ENCODE results near the gene CD99L2.

Gene CD99L2

GRCh38 chrX:150777328-150777992 is 121.0 kb downstream of the CD99L2 start:
- DNase-seq = no peak

DNA sequence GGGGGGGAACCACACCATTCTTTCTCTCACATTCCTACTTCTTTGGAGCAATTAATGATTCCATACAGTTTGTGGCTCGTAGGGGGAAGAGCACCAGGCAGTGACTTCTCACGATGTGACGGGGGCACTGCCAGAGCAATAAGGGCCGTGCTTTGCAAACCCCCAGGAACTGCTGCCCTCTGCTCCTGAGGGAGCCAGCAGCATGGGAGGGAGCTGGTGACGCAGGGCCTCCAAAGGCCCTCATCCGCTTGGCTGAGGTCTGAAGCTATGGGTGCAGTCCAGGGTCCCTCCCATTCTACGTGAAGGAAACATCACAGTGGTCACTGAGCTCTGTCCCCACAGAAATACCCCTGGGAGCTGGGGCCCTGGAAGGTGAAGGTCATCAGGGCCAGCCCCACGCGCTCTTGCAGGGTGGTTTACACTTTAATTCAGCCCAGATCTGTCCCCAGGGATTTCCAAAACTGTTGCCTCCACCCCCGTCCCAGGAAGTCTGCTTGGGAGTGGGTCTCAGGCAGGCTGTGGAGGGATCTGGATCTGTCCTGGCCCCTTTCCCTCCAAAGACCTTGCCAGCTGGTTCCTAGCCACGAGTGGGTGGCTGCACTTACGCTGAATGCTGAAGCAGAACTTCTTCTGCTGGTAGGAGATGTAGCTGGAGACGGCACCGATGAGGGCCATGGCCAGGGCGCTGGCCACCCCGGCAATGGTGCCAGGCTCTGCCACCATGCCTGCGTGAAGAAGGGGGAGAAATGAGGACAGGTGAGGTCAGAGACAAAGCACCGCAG is 122.7 kb downstream of the CD99L2 start:
- DNase-seq = no peak

- DNase-seq = no peak
Measured at GRCh38 chrX:150774798-150775568, 123.5 kb downstream of the CD99L2 start.

GRCh38 chrX:150773634-150774033 is 124.8 kb downstream of the CD99L2 start:
- no peak for DNase-seq

- DNase-seq = no peak
Measured at GRCh38 chrX:150773117-150773516, 125.4 kb downstream of the CD99L2 start.

DNA sequence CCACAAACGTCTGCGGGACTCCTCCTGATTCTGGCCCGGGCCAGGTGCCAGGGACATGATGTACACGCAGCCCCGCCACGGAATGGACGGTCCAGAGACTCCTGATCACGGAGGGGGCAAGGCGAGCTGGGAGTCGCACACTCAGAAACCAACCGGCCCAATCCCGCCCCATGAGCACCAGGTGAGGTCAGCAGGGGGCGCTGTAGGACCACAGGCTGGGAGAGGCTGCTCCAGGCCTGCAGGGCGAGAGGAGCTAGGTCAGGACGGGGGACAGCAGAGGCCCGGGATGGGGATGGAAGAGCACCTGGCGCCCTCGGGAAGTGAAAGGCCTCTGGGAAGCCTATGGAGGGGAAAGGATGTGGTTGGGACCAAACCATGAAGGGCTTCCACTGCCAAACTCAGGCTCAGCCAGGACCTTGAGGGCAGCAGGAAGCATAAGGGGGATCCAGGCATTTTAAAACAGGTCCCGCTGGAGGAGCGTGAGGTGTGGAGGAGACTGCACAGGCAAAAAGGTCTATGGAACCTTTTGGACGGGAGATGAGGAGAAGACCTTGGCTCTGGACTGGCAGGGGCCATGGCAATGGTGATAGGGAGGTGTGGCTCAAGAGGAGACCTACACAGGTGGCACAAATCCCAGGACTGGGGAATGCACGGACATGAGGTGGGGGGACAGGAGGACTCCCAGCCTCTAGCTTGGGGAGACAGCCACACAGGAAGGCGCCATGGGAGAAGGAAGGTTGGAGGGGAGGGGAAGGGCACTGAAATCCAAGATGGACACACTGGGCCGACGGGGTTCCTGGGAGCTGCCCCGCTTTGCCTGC is 126.1 kb downstream of the CD99L2 start:
- DNase-seq = peak; percentile 80

DNA sequence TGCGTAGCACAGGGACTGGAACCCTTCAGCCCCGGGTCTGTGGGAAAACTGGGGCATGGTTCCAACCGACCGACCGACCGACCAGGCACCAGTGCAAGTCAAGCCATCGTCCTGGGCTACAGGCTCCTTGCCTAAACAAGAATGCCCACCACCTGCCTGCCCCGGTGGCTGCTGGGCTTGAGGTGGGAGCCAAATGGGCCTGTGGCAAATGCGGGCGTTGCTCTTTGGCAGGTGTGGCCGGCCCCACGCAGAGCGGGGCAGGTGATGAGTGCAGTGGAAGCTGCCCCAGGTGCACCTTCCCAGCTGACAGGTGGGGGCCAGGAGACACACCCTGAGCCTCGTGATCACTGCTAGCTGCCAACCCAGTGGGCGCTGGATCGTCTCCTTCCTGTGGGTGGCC is 127.4 kb downstream of the CD99L2 start:
- no peak for DNase-seq

DNA sequence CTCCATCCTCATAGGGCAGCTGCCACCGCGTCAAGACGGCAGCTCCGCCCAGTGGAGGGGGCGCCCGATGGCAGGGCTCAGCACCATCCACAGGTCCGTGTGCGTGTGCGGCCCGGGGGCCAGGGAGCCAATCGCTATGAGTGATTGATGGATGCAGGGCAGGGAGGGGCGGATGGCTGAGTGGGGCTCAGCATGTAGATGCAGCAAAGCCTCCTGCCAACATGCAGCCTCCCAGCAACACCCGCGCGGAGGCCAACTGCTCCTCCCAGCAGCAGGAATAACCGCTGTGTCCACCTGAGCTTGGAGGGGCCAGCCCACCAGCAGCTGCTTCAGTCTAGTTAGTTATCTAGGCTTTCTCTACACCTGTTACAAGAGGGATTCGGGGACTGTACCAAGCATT is 127.8 kb downstream of the CD99L2 start:
- DNase-seq = no peak

GRCh38 chrX:150769408-150769807 is 129.1 kb downstream of the CD99L2 start:
- no peak for DNase-seq

GRCh38 chrX:150768580-150769190 is 129.8 kb downstream of the CD99L2 start:
- no peak for DNase-seq

- no peak for DNase-seq
Measured at GRCh38 chrX:150768132-150768485, 130.4 kb downstream of the CD99L2 start.

GRCh38 chrX:150767475-150768131 is 130.9 kb downstream of the CD99L2 start:
- DNase-seq = peak; percentile 15

DNA sequence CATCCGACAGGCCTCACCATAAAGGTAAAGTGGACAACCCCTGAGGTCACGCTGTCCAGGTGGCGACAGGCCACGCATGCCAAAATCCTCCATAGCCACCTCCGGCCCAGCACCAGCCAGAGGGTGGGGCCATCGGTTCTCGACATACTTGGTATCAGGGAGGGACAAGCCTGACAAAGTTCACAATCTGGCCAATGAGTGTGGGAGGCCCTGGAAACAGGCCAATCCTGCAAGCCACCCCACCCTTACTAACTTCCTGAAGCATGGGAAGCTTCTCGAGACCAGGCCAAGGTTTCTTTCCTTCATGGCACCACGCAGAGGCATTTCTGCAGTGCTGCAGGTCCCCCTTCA is 131.4 kb downstream of the CD99L2 start:
- no peak for DNase-seq

DNA sequence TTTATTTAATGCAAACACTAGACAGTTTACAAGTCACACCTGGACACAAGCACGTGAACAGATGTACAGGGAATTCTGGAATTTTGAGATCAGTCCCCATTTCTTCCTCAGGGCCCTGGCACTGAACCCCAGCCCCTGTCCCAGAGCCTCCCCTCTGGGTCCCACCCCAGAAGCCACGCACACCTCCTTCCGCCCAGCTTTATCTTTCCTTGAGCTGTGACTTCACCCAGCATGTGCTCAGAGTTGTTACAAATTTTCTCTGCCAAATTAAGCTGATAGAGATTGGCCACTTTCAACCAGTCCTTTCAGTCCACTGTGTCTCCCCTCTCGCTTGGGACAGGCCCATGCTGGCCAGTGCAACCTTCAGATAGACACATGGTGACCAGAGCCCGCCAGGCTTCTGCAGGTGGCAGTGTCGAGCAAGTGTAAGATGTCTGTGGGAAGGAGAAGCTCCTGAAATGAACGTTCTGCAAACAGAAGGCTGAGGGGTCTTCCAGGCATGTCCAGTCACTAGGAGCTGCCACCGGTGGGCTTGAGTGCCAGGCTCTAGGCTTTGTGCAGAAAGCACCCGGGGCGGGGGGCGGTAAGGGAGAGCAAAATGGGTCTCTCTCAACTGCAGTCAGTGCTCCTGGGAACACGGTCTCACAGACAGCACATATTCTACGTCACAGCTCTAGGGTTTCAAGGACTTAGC is 132.0 kb downstream of the CD99L2 start:
- DNase-seq = no peak

DNA sequence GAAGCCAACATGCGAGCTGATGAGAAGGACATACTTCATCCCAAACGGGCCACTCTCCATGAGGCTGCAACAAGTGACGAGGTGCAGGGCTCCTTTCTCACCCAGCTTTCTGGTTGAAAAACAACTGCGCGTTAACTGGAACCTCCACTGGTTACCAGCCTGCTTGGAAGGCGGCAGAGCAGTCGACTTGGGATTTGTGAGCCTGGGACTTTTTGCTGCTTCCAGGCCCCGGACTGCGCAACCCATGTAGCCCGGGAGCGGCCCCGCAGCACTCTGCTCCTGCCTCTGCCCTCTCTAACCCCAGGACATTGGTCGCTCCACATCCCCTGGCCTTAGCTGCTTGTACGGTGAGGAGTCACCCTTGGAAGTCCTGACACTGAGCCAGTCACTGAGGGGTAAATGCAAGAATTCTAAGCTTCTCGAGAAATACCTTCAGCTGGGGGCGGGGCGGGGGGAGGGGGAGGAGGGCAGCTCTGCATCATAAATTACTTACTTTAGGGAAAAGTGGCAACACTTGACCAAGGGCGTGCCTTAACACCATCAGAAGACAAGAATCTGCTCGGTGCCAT is 132.6 kb downstream of the CD99L2 start:
- no peak for DNase-seq

- no peak for DNase-seq
Measured at GRCh38 chrX:150765237-150765636, 133.2 kb downstream of the CD99L2 start.

DNA sequence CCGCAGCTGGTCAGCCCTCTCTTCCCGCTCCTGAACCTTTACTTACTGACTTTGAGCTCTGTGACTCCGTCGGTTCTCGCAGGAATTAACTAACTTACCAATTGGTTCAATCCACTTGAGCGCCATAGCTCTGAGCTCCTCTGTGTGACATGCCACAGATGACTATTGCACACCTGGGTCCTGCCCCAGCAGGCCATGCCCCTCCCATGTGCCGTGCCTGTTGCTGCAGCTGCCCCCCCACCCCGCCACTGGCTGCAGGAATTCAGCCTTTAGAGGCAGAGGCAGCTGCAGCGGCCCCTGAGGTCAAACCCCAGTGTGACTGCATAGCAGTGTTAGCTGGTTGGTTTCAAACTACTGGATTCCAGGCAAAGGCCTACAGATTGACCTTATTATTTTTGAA is 134.7 kb downstream of the CD99L2 start:
- DNase-seq = no peak

- DNase-seq = no peak
Measured at GRCh38 chrX:150763303-150763797, 135.1 kb downstream of the CD99L2 start.

DNA sequence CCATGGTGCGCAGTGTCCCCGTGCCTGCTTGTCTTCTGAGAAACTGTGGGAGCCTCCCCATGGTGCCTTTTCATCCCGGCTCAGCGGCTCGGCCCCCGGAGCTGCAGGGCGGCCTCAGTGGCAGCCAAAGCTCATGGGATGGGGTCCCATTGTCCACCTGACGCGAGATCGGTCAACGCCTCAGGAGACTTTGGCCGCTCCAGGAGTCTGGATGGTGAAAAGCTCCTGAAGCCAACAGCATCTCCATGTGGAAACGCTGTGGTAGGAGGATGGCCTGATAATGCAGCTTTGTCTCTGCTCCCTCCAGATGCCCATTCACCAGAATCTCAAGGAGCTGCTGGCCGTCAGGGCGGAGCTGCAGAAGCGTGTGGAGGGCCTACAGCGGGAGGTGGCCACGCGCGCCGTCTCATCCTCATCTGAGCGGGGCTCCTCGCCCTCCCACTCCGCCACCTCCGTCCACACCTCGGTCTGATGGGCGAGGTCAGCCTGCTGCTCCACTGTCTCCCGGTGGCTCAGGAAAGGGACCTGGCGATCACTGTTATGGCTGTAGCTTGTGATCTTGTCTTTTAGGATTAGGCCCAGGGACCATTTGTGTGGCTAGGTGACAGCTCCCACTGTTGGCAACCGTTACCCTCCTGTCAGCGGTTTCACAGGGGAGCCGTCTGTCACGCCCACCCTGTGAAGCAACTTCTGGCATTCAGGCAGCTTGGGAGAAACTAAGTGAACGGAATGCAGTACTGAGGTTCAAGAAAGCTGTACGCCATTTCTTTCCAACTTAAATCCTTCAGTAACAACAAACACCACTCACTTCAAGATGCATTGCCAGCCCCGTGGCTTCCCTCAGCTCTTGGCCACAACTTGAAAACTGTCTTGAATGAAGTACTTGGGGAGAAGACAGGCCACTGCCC is 136.0 kb downstream of the CD99L2 start:
- DNase-seq = no peak

GRCh38 chrX:150761819-150762216 is 136.7 kb downstream of the CD99L2 start:
- no peak for DNase-seq
